PFSK-1 (cell line): ENCODE data around the gene RNF207.

Experiments used
- POLR2AphosphoS5 ChIP-seq: IDR thresholded peaks from 2 replicates; pipeline ENCODE4 v1.6.1; 2012; ENCODE audit warnings: low read depth, mild to moderate bottlenecking, control low read depth, low read length, moderate library complexity
- TAF1 ChIP-seq: IDR thresholded peaks from 2 replicates; pipeline ENCODE4 v1.6.1; 2012; ENCODE audit warnings: low read length, control low read depth, borderline replicate concordance; ENCODE audit not compliant: insufficient read depth
- TF ChIP-seq, protein P1 (sequence below), 2 experiments: IDR thresholded peaks; 2 replicates each; pipeline versions ENCODE4 v1.6.1 to v1.8.0; 2011 to 2012; ENCODE audit warnings: low read depth in 2 of 2, low read length in 2 of 2, control low read depth in 1 of 2, inconsistent platforms in 1 of 2, mild to moderate bottlenecking in 1 of 2, moderate library complexity in 1 of 2; ENCODE audit not compliant: insufficient read depth in 1 of 2

DNA sequence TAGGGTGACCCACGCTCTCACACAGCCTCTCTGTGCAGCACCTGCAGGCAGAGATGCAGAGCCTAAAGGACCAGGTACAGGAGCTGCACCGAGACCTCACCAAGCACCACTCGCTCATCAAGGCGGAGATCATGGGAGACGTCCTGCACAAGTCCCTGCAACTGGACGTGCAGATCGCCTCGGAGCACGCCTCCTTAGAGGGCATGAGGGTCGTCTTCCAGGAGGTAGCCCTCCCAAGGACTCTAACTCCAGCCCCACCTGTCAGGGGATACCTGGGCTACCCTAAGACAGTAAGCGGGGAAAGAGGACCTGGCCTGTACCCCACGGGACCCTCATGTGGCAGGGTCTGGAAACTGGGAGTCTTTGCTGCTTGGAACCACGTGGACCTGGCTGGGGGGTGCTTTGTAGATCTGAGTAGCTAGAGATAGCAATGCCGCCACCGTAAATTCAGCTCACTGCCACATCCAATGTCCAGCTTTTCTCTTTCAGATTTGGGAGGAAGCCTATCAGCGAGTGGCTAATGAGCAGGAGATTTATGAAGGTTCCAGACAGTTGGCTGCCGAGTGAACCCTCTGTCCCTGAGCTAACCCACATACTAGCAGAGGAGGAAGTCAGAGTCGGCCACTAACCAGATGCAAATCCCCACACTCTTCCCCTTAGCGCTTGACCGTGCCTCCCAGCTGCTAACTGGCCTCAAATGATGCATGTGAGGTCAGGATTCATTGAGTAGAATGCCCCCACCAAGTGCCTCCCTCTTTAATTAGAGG, 6.5 kb downstream of the RNF207 start:
- TF ChIP-seq TAF1 (no peak), POLR2AphosphoS5 (no peak)
- TF ChIP-seq, protein P1, sequence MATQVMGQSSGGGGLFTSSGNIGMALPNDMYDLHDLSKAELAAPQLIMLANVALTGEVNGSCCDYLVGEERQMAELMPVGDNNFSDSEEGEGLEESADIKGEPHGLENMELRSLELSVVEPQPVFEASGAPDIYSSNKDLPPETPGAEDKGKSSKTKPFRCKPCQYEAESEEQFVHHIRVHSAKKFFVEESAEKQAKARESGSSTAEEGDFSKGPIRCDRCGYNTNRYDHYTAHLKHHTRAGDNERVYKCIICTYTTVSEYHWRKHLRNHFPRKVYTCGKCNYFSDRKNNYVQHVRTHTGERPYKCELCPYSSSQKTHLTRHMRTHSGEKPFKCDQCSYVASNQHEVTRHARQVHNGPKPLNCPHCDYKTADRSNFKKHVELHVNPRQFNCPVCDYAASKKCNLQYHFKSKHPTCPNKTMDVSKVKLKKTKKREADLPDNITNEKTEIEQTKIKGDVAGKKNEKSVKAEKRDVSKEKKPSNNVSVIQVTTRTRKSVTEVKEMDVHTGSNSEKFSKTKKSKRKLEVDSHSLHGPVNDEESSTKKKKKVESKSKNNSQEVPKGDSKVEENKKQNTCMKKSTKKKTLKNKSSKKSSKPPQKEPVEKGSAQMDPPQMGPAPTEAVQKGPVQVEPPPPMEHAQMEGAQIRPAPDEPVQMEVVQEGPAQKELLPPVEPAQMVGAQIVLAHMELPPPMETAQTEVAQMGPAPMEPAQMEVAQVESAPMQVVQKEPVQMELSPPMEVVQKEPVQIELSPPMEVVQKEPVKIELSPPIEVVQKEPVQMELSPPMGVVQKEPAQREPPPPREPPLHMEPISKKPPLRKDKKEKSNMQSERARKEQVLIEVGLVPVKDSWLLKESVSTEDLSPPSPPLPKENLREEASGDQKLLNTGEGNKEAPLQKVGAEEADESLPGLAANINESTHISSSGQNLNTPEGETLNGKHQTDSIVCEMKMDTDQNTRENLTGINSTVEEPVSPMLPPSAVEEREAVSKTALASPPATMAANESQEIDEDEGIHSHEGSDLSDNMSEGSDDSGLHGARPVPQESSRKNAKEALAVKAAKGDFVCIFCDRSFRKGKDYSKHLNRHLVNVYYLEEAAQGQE (IDR thresholded peaks at IDR 0.05; ENCODE audit: insufficient read depth in 1 of 2, low read depth in 2 of 2, low read length in 2 of 2) = no peak
